Vagina (tissue), 2 donors: Measurements from ENCODE around the gene ERN1. TPM values are rescaled to one million over a fixed set of nuclear protein-coding genes. Genes with fewer than 3 reads are reported as not detected.

Experiments used
- DNase-seq, 2 donors: peaks; one replicate each; pipeline ENCODE4 v3.0.0-alpha.2; 2017; ENCODE audit errors: extremely low spot score in 2 of 2
- H3K27ac ChIP-seq: fragments of 200-600 bp; sonication (generic); one replicate; pipeline ENCODE4 v1.5.1; 2019
- H3K27me3 ChIP-seq: fragments of 200-600 bp; sonication (generic); one replicate; pipeline ENCODE4 v1.5.1; 2019
- H3K36me3 ChIP-seq, 2 donors: fragments of 200-600 bp; sonication (generic); one replicate each; pipeline ENCODE4 v1.5.1; 2017 to 2019
- H3K4me1 ChIP-seq: fragments of 200-600 bp; sonication (generic); one replicate; pipeline ENCODE4 v1.5.1; 2019
- H3K4me3 ChIP-seq, 2 donors: fragments of 200-600 bp; sonication (generic); 1 replicate in 1 of 2; 2 replicates in 1 of 2; pipeline ENCODE4 v1.5.1; 2016 to 2019
- H3K9me3 ChIP-seq: fragments of 200-600 bp; sonication (generic); one replicate; pipeline ENCODE4 v1.5.1; 2019
- CTCF ChIP-seq, 3 experiments: fragments of 450-650 bp in 2 of 3; fragments of 200-600 bp in 1 of 3; sonication (generic) in 1 of 3; IDR thresholded peaks; one replicate each; pipeline ENCODE4 v1.5.1; 2017 to 2019; ENCODE audit warnings: antibody characterized with exemption in 3 of 3, mild to moderate bottlenecking in 2 of 3, moderate library complexity in 2 of 3
- POLR2A ChIP-seq, 2 donors: fragments of 450-650 bp; IDR thresholded peaks; one replicate each; pipeline ENCODE4 v1.6.1; 2017; ENCODE audit warnings: antibody characterized with exemption in 2 of 2, mild to moderate bottlenecking in 2 of 2, moderate library complexity in 2 of 2
- POLR2AphosphoS5 ChIP-seq, 2 donors: sonication (generic); formaldehyde crosslinking; IDR thresholded peaks; one replicate each; pipeline ENCODE4 v1.9.0; 2017; ENCODE audit warnings: antibody characterized with exemption in 2 of 2, mild to moderate bottlenecking in 2 of 2, low read depth in 1 of 2; ENCODE audit not compliant: insufficient read depth in 1 of 2
- intact Hi-C: fragments of 100-400 bp; cut with DNase I; formaldehyde crosslinking; loops from one replicate; pipeline ENCODE4 v1.15.1; 2023
- total RNA-seq: library from RNA; depleted of rRNA; stranded (reverse); fragments of >200 nt; gene quantifications from one replicate; pipeline ENCODE4 v1.2.3, GENCODE V29; 2016

ERN1 gene
- total RNA-seq, 1 donor from 2014 or later = 31.4 TPM

- no peaks in the 10 kb centered on the region for H3K27me3 ChIP-seq
- no peak overlapping the region for H3K27ac ChIP-seq
- intact Hi-C loops = no loop called here
- H3K4me3 ChIP-seq = no peak overlapping the region
- peak; percentile 67 to 84 for DNase-seq
- H3K4me1 ChIP-seq = peaks cover 37% of the 10 kb centered on the region
- no peaks in the 10 kb centered on the region for H3K36me3 ChIP-seq
- no peaks in the 10 kb centered on the region for H3K9me3 ChIP-seq
- TF ChIP-seq POLR2AphosphoS5 (IDR thresholded peaks at IDR 0.05; ENCODE audit: insufficient read depth in 1 of 2, low read depth in 1 of 2) (peak; percentile 61 to 65), CTCF (IDR thresholded peaks at IDR 0.05) (no peak)
Measured at GRCh38 chr17:64006361-64007088, 123.4 kb downstream of the ERN1 start.

- H3K27ac ChIP-seq = no peak overlapping the region
- intact Hi-C loops = no loop called here
- H3K4me1 ChIP-seq = peaks cover 37% of the 10 kb centered on the region
- H3K4me3 ChIP-seq = no peak overlapping the region
- TF ChIP-seq POLR2AphosphoS5 (IDR thresholded peaks at IDR 0.05; ENCODE audit: insufficient read depth in 1 of 2, low read depth in 1 of 2) = no peak
- no peak for TF ChIP-seq CTCF (IDR thresholded peaks at IDR 0.05)
- no peak for TF ChIP-seq POLR2A (IDR thresholded peaks at IDR 0.05)
- H3K9me3 ChIP-seq = no peaks in the 10 kb centered on the region
- H3K27me3 ChIP-seq = no peaks in the 10 kb centered on the region
- no peaks in the 10 kb centered on the region for H3K36me3 ChIP-seq
- DNase-seq = peak; percentile 56 to 77
Measured at GRCh38 chr17:64005734-64006167, 124.2 kb downstream of the ERN1 start.

- Histone ChIP-seq H3K27ac (no peak overlapping the region), H3K27me3 (no peaks in the 10 kb centered on the region), H3K4me1 (peaks cover 37% of the 10 kb centered on the region), H3K36me3 (no peaks in the 10 kb centered on the region), H3K4me3 (no peak overlapping the region), H3K9me3 (no peaks in the 10 kb centered on the region)
- DNase-seq = peak; percentile 71 to 74
- intact Hi-C loops = no loop called here
- no peak for TF ChIP-seq CTCF (IDR thresholded peaks at IDR 0.05)
- no peak for TF ChIP-seq POLR2A (IDR thresholded peaks at IDR 0.05)
- TF ChIP-seq POLR2AphosphoS5 (IDR thresholded peaks at IDR 0.05; ENCODE audit: insufficient read depth in 1 of 2, low read depth in 1 of 2) = no peak
Measured at GRCh38 chr17:64004903-64005733, 124.8 kb downstream of the ERN1 start.

GRCh38 chr17:64004218-64004770 is 125.7 kb downstream of the ERN1 start:
- no peak overlapping the region for H3K27ac ChIP-seq
- TF ChIP-seq POLR2A (IDR thresholded peaks at IDR 0.05) = no peak
- TF ChIP-seq POLR2AphosphoS5 (IDR thresholded peaks at IDR 0.05; ENCODE audit: insufficient read depth in 1 of 2, low read depth in 1 of 2) = no peak
- TF ChIP-seq CTCF (IDR thresholded peaks at IDR 0.05) = no peak
- DNase-seq = no peak
- no peaks in the 10 kb centered on the region for H3K27me3 ChIP-seq
- H3K9me3 ChIP-seq = no peaks in the 10 kb centered on the region
- peaks cover 30% of the 10 kb centered on the region for H3K4me1 ChIP-seq
- no peak overlapping the region for H3K4me3 ChIP-seq
- no peaks in the 10 kb centered on the region for H3K36me3 ChIP-seq
- intact Hi-C loops = no loop called here
